ENCODE data around the gene CHRNA1.

- TF ChIP-seq CTCF (IDR thresholded peaks at IDR 0.05) (no peak), POLR2AphosphoS5 (IDR thresholded peaks at IDR 0.05) (no peak), POLR2A (IDR thresholded peaks at IDR 0.05) (no peak)
Measured at GRCh38 chr2:174812037-174812436, 47.8 kb upstream of the CHRNA1 start.
